H1 (cell line): ENCODE measurements around the gene BLVRA. TPM values are rescaled to one million over a fixed set of nuclear protein-coding genes. Genes with fewer than 3 reads are reported as not detected.

Experiments
- CREB1 ChIP-seq: IDR thresholded peaks from 2 replicates; pipeline ENCODE4 v1.6.1; 2012; ENCODE audit warnings: inconsistent platforms
- EZH2 ChIP-seq: fragments of 200-600 bp; sonication (generic); IDR thresholded peaks from 2 replicates; pipeline ENCODE4 v1.7.1; 2012; ENCODE audit warnings: low read depth, mild to moderate bottlenecking, moderate library complexity, low read length, inconsistent platforms; ENCODE audit not compliant: severe bottlenecking
- GTF2F1 ChIP-seq: IDR thresholded peaks from 2 replicates; pipeline ENCODE4 v1.6.1; 2012; ENCODE audit warnings: low read depth, low read length, improper control_type of control experiment, borderline replicate concordance
- POU5F1 ChIP-seq: IDR thresholded peaks from 2 replicates; pipeline ENCODE4 v1.6.1; 2011; ENCODE audit warnings: low read depth, mild to moderate bottlenecking, low read length, moderate library complexity
- SP4 ChIP-seq: IDR thresholded peaks from 2 replicates; pipeline ENCODE4 v1.6.1; 2012; ENCODE audit warnings: low read length, inconsistent platforms
- TAF7 ChIP-seq: optimal IDR thresholded peaks from 2 replicates; pipeline ENCODE3; 2011; ENCODE audit warnings: low read depth, mild to moderate bottlenecking, inconsistent platforms, low read length, moderate library complexity, borderline replicate concordance
- TCF12 ChIP-seq: IDR thresholded peaks from 2 replicates; pipeline ENCODE4 v1.6.1; 2011; ENCODE audit warnings: low read depth, mild to moderate bottlenecking, low read length
- TEAD4 ChIP-seq: IDR thresholded peaks from 2 replicates; pipeline ENCODE4 v1.6.1; 2012; ENCODE audit warnings: low read depth, low read length, inconsistent platforms, mixed read lengths
- polyA plus RNA-seq, 7 experiments: library from polyadenylated mRNA; depleted of rRNA in 3 of 7; stranded (reverse) in 5 of 7; unstranded in 2 of 7; fragments of >200 nt in 5 of 7; fragments of 200-250 nt in 2 of 7; gene quantifications; 1 replicate in 5 of 7; 2 replicates in 1 of 7; 4 replicates in 1 of 7; pipeline versions ENCODE4 v1.2.1 to v1.2.3, GENCODE V29; 2011 to 2013; ENCODE audit warnings: missing spikeins in 2 of 7, mixed read lengths in 2 of 7
- total RNA-seq: library from RNA; stranded (reverse); fragmentation: NEBNext Ultra II Directional; extraction: Animal tissue kit (Norgen Biotek cat#: 25700); gene quantifications from 2 replicates; pipeline ENCODE4 v1.2.1, GENCODE V29; 2021

Gene BLVRA
- total and polyA plus RNA-seq, 2 of the 8 experiments (the other 6 are each of a cell fraction or from before 2014, with no cell fraction given) = 16.1 to 37.1 TPM

GRCh38 chr7:43753271-43753810 lies 5.1 kb upstream of the BLVRA start (continued):
- TF ChIP-seq TCF12 (no peak), CREB1 (no peak), GTF2F1 (no peak), EZH2 (no peak), TAF7 (no peak), SP4 (no peak), POU5F1 (no peak), TEAD4 (no peak)
- TF ChIP-seq, all 59 proteins: peak for 0
